SK-N-DZ (cell line): ENCODE measurements around the gene SLC25A6.
"Not testable (repeated sequence)": the region's sequence is repeated elsewhere in the genome, so short reads cannot be mapped to it uniquely, and the experiment has no call there.

Experiments used
- DNase-seq: peaks from one replicate; pipeline ENCODE4 v3.0.0-alpha.2; 2015; ENCODE audit warnings: low spot score

Gene SLC25A6

GRCh38 chrX:1355131-1356046 is 36.5 kb downstream of the SLC25A6 start:
- no peak for DNase-seq

GRCh38 chrX:1354036-1355019 is 37.6 kb downstream of the SLC25A6 start:
- no peak for DNase-seq

DNA sequence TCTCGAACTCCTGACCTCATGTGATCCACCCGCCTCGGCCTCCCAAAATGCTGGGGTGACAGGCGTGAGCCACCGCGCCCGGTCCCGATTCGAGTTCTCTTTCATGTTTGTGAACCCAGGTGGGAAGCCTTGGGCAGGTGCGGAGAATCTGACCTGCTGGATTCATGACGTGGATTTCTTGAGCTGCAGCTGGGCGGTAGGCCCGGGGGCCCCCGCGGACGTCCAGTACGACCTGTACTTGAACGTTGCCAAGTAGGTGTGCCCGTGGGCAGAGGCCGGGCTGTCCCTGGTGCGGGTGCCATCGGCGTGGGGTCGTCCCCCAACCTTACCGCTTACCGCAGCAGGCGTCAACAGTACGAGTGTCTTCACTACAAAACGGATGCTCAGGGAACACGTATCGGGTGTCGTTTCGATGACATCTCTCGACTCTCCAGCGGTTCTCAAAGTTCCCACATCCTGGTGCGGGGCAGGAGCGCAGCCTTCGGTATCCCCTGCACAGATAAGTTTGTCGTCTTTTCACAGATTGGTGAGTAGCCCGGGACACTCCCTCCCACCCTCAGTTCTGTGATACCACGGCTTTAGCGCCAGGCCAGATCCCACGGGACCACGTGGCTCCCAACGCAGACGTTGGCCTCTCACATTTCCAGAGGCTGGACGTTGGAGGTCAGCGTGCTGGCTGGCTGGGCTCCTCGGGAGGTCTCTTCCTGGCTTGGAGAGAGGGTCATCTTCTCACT is 39.8 kb downstream of the SLC25A6 start:
- DNase-seq: no peak

DNA sequence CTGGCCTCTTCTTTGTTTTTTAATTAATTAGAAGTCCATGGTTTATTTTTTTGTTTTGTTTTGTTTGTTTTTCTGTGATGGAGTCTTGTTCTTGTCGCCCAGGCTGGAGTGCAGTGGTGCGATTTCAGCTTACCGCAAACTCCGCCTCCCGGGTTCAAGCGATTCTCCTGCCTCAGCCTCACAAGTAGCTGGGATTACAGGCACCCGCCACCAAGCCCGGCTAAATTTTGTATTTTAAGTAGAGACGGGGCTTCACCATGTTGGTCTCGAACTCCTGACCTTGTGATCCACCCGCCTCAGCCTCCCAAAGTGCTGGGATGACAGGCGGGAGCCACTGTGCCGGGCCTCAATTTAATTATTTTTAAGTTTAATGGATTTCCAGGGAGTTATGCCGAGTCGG is 42.3 kb downstream of the SLC25A6 start:
- DNase-seq: not testable (repeated sequence)

GRCh38 chrX:1341545-1342184 is 50.2 kb downstream of the SLC25A6 start:
- DNase-seq: no peak

DNA sequence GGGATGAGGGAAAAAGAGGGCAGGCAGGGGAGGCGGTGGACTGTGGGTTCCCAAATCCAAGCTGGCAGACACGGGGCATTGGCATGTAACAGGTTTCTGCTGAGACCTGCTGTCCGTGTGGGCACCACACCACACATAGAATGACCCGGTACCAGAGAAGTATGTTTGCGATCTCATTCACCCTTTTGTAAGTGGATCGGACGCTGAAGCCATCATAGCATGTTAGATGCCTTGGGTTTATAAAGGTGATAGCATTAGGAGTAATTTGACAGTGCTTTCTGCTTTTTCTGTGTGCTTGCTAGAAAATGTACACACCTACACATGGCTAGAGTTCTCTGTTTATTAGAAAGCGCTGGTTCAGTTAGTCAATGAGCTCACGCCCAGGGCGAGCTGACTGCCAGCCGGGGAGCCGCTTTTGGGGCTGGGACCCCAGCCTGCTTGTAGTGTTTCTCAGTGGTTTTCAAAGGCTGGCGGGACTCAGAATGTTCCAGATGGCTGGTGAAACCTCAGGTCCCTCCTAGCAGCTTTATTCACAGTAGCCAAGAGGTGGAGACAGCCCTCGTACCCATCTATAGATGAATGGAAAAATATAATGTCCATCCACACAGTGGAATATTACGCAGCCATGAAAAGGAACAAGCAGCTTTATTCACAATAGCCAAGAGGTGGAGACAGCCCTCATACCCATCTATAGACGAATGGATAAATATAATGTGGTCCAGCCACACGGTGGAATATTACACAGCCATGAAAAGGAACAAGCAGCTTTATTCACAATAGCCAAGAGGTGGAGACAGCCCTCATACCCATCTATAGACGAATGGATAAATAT is 54.7 kb downstream of the SLC25A6 start:
- no peak for DNase-seq

GRCh38 chrX:1336331-1336943 is 55.5 kb downstream of the SLC25A6 start, which contains the start of gene IL3RA:
TSS of gene IL3RA (plus strand) at chrX:1336785. CDS start at chrX:1341766, 4,981 bp downstream.
- no peak for DNase-seq
